Cardiac septum (tissue), 1 donor: ENCODE measurements around the gene BTBD1. TPM values are rescaled to one million over a fixed set of nuclear protein-coding genes. Genes with fewer than 3 reads are reported as not detected.
"Not testable (repeated sequence)": the region's sequence is repeated elsewhere in the genome, so short reads cannot be mapped to it uniquely, and the experiment has no call there.

Experiments used
- DNase-seq: peaks from one replicate; pipeline ENCODE4 v3.0.0-alpha.2; 2020; ENCODE audit warnings: low spot score
- intact Hi-C: fragments of 100-400 bp; cut with DNase I; formaldehyde crosslinking; loops from one replicate; pipeline ENCODE4 v1.14.0; 2022
- total RNA-seq: library from RNA; stranded (reverse); fragmentation: NEBNext Ultra II Directional; extraction: Animal tissue kit (Norgen Biotek cat#: 25700); gene quantifications from one replicate; pipeline ENCODE4 v1.2.1, GENCODE V29; 2021
- donor health status: DM: no; HTN: no; CAD: no.

BTBD1 gene
- total RNA-seq, 1 donor from 2014 or later: 128 TPM

DNA sequence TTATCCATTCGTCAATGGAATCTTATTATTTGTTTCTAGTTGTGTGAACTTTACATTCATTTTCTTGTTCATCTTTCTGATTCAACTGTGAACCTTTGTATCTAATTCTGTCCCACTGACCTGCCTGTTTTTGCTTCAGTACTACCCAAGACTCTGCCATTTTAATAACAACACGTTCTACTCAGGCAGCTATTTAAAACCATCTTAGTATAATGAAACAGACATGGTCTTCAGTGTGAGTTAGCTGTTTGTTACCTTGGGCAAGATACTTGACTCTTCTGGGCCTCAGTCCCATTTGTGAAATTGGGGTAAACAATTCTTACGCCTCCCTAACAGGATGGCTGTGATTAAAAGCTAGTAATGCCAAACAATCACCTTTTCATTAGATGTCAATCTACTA, 1.6 kb downstream of the BTBD1 start:
- intact Hi-C loops: loop anchor here (5.0 kb wide), 2 partner anchors 42 to 258 kb away; partner anchors contain the start of genes FSD2, TM6SF1 and WHAMM
- no peak for DNase-seq

DNA sequence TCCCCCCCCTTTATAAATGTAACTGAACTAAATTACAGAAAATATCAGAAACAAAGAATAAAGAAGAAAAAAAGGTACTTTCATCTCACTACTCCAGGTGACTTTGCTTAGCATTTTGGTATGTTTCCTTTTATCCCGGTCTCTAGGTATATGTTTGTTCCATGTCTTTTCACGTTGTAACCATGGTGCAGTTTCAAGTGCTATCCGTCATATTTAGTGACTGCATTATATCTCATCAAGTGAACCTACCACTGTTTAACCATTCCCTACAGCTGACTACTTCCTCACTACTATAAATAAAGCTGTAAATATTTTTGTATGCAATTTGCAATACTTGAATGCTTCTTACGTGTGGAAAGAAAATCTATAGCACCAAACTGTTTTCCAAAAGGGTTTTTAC, 2.2 kb downstream of the BTBD1 start:
- intact Hi-C loops: loop anchor here (5.0 kb wide), 2 partner anchors 42 to 258 kb away; partner anchors contain the start of genes FSD2, TM6SF1 and WHAMM
- DNase-seq: no peak

DNA sequence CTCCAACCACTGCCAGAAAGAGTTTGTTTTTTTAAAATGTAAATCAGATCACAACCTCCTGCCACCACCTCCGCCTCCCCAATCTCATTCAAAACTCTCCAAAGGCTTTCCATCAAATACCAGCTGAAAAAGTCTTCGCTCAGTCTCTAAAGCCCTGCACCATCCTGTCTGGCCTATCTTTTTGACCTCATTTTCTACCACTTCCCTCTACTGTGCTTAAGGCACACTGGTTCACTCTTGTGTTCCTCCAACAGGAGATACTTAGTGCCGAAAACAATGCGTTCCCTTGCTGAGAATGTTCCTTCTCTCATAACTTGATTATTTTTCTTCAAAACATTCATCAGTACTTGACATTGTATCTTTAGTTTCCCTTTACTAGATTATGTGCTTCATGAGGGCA, 3.5 kb downstream of the BTBD1 start:
- DNase-seq: no peak

DNA sequence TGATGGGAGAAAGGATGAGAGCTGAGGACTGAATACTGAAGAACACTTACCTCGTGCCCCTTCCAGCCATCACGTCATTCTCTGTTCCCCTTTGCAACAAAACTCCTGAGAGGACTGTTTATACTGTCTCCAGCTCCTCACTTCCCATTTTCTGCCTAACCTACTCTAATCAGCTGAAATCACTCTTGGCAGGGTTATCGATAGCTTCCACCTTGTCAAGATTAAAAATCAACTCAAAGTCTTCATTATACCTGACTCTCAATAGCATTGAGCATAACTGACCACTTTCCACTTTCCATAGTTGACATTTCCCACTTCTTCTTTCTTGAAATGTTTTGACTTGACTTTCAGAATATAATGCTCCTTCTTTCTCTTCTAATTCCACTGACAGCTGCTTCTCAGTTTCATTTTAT, 4.3 kb downstream of the BTBD1 start:
- intact Hi-C loops: no loop called here
- DNase-seq: no peak

More for the DNA sequence above, 3.5 kb downstream of the BTBD1 start:
- intact Hi-C loops: no loop called here

DNA sequence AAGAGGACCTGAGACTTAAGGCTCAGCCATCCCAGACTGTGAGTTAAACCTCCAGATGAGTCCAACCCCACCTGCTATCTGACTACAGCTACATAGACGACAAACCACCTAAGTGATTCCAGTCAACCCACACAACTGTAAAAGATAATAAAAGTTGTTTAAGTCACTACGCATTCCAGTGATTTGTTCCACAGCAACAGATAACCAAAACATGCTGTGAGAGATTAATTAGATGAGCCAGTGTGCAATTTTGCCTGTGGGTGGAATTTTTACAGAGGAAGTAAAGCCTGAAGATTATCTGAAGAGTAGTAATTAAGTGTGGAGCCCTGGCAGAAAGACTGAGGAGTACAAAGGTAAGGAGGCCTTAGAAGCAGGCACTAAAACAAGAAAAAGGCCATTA, 5.4 kb downstream of the BTBD1 start:
- intact Hi-C loops: no loop called here
- no peak for DNase-seq

DNA sequence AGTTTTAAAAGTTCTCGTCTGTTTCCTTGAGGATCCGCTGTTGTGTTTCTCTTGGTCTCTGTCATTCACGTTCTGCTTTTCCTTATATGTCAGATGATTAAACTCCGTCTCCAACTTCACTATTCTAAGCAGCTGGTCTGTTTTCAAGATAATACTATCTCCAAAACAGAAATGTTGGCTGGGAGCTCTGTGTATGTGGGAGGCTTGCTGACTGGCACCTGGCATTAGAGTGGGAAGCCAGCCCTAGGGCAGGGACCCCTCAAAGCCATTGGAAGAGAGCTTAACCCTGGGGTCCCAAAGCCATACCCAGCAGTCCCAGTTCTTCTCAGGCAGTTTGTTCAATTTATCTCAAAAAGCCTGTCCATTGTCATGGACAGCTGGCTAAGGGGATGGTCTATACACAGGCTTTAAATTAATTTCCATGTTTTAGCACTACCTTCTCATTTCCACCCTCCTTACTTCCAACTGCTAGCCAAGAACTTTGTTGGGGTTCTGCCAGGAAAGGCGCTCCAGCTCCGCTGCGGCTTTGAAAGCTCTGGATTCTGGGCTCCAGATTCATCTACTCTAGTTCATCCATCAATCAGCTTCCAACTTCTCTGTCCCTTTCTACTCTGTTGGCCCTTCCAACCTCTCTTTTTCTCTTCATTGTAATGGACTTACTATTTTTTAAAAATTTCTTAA, 9.2 kb downstream of the BTBD1 start:
- intact Hi-C loops: no loop called here
- DNase-seq: no peak

DNA sequence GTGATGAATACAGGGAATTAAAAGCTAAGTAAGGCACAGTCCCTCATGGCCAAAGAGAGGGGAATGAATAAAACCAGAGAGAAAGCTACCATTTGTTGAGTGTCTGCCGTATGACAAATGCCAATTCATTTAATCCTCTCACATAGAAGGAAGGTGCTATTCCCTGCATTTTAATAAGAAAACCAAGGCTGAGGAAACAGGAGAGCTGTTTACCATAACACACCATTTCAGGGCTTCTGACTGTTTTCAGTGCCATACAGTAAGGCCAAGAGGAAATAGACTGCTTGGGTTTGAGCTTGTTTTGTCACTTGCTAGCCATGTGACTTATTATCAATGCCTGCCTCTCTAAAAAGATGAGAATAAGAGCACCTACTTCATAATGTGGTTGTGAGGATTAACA, 10.1 kb downstream of the BTBD1 start:
- intact Hi-C loops: no loop called here
- DNase-seq: no peak

DNA sequence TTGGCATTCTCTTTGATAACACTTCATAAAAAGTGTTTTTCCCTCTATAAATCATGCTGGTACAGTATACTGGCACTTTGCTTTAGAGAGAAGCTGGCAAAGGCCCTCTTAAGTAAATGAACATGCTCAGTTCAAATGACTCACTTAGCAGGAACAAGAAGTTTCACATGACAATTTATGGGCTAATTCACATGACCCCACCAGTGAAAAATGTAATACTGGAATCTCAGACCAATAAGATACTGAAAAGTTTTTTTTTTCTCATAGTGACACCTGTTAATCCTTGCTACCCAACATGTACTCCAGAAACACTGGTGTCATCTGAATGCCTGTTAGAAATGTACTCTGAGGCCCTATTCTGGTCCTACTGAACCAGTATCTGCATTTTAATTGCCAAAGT, 13.9 kb downstream of the BTBD1 start:
- intact Hi-C loops: no loop called here
- no peak for DNase-seq

DNA sequence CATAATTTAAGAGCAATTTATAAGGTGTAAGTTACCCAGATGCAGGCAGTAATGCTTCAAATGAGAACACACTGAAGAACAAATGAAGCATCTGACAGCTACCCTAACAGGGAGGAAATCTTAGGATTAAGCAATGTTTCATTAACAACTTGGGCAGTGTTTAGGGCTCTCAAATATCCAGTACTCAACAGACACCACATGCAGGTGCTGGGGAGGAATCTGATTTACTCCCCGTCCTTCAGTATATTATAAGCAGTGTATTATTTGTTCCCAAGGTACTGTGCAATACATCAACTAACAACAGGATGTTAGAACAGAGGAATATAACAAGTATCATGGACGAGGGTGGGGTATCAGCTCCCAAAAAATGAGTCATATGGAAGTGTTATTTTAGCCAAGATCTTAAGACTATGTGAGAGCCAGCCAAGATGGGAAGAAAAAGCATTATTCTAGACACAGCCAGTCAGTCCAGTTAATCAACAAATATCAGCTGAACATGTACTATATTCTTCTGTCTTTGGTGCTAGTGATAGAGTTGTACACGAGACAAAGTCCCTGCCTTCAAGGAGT, 20.4 kb downstream of the BTBD1 start:
- intact Hi-C loops: no loop called here

DNA sequence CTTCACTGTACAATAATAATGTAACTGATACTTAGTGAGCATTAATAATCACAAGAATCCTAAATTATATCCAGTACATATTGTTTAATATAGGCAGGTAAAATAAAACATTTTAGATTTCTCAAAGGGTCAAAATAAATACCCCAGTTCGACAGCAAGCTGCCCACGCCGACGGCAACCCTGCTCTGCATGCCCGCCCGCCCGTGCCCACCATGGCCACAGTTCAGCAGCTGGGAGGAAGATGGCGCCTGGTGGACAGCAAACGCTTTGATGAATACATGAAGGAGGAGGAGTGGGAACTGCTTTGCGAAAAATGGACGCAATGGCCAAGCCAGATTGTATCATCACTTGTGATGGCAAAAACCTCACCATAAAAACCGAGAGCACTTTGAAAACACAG, 22.9 kb downstream of the BTBD1 start:
- no peak for DNase-seq
- intact Hi-C loops: no loop called here

More for the DNA sequence above, 20.4 kb downstream of the BTBD1 start:
- DNase-seq: no peak

DNA sequence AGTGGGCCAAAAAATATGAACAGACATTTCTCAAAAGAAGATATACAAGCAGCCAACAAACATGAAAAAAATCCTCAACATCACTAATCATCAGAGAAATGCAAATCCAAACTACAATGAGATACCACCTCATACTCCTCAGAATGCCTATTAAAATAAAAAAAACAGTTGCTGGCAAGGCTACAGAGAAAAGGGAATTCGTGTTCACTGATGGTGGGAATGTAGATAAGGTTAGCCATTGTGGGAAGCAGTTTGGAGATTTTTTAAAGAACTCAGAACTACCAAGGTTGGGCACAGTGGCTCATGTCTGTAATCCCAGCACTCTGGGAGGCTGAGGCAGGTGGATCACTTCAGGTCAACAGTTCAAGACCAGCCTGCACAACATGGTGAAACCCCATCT, 27.8 kb downstream of the BTBD1 start:
- intact Hi-C loops: no loop called here
- no peak for DNase-seq

DNA sequence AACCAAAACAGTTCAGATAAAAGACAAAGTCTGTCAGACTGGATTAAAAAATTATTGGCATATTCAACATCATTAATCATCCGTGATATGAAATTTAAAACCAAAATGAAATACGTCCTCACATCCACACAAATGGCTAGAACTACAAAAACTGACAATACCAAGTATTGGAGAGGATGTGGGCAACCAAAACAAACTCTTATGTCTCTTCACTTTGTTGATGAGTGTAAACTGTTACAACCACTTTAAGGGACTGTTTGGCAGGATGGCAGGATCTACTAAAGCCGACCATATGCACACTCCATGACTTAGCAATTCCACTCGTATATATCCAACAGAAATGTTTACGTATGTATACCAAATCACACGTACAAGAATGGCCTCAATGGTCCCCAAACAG, 30.8 kb downstream of the BTBD1 start:
- no peak for DNase-seq
- intact Hi-C loops: no loop called here

DNA sequence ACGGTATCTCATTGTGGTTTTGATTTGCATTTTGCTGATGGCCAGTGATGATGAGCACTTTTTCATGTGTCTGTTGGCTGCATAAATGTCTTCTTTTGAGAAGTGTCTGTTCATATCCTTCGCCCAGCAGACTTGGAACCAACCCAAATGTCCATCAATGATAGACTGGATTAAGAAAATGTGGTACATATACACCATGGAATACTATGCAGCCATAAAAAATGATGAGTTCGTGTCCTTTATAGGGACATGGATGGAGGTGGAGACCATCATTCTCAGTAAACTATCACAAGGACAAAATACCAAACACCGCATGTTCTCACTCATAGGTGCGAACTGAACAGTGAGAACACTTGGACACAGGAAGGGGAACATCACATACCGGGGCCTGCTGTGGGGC, 35.8 kb downstream of the BTBD1 start:
- DNase-seq, intact Hi-C loops: not testable (repeated sequence)

DNA sequence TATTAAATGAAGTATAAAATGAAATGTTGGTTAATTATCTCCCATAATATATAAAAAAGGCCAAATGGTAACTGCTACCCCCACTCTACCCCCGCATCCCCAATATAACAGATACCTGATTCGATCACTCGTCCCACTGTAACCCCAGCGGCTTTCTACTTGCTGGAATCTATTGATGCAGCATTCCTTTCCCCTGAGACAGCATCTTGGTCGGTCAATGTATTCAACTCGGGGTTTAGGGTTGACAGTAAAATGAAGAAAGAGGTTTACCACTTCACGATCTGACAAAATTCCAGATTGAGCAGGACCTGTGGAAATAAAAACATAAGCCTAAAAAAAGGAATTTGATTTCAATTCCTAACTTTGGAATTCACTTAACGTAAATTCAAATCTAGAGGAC, 37.0 kb downstream of the BTBD1 start:
- DNase-seq: no peak
- intact Hi-C loops: no loop called here

DNA sequence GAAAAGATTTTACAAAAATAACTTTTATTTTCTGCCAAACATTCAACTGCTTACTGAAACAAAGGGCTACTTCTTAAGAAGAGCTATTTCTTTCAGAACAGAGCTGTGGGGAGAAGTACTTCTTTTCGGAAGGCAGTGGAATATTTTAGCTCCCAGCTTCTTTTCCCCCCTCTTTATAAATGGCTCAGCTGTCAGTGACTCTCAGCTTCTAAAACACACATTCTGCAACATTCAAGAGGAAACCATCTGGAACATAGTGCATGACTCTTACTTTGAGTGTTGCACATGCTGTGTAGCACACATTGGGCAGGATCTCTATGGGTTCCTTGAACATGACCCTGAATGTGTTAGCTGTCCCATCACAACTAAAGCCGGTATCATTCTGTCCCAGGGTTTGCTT, 48.6 kb downstream of the BTBD1 start:
- DNase-seq: no peak
- intact Hi-C loops: loop anchor here (10.0 kb wide), 1 partner anchor 64 kb away; the partner anchor contains the start of gene HOMER2

DNA sequence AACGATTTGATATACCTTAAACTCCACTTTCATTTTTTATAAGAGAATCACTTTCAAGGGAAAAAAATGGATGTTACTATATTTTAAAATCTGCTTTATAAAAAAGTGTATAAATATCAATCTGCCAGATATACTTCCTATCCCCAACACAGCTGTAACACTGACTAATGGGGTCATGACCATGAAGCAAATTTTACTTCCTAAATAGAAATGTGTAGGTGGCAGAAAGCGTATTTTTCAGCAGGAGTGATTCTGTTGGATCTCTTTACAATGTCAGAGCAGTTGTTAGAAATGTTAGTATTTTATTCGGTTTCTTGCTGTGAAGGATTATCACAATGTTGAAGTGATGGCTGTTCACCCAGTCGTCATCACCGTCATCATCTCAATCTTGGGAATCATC, 50.1 kb downstream of the BTBD1 start:
- intact Hi-C loops: loop anchor here (10.0 kb wide), 1 partner anchor 62 kb away; the partner anchor contains the start of gene HOMER2
- DNase-seq: no peak

DNA sequence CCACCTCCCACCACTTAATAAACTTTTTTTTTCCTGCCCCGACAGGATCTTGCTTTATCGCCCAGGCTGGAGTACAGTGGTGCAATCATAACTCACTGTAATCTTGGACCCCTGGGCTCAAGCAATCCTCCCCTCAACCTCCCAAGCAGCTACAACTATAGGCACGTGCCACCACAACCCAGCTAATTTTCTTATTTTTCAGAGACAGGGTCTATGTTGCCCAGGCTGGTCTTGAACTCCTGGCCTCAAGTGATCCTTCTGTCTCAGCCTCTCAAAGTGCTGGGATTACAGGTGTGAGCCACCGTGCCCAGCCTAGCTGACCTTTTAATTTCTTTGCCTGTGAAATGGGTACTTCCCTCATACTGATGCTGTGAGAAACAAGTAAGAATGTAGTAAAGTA, 51.7 kb downstream of the BTBD1 start:
- intact Hi-C loops: loop anchor here (10.0 kb wide), 1 partner anchor 61 kb away; the partner anchor contains the start of gene HOMER2
- no peak for DNase-seq

DNA sequence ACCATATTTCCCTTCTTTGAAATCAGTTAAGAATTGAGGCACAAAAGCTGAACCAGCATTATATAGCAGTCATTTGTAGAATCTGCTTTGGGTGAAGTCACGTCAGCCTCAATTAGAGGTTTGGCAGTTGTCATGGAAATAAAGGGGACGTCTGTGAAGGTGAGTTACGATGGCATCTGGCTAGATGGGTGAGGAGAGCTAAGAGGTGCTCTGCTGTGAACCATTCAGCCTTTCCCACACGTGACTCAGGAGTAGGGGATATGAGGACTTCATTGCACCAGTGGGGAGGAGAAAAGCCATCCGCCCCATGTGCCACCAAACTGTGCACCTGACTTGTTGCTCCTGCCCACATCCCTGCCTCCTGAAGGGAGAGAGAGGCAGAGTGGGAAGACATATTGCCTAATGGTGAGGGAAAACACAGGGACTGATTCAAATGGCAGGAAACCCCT, 52.8 kb downstream of the BTBD1 start:
- no peak for DNase-seq
- intact Hi-C loops: loop anchor here (5.0 to 10.0 kb wide), 2 partner anchors 59 to 98 kb away; partner anchors contain the start of gene HOMER2

DNA sequence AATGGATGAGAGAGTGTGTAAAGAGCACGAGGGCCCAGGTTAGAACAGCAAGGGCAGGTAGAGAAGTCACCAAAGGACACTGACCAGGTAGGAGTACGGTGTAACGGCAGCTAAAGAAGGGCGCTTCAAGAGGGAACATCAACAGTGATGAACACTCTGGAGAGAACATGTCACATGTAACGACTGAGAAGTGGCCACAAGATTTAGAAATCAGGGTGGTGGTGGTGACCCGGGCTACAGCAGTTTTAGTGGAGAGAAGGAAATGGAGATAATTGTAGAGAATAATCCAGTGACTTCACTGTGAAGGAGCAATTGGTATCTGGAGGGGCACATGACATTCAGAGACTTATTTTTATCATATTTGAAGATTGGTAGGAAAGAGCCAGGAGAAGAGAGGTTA, 54.4 kb downstream of the BTBD1 start:
- intact Hi-C loops: loop anchor here (5.0 to 10.0 kb wide), 2 partner anchors 58 to 100 kb away; partner anchors contain the start of gene HOMER2

DNA sequence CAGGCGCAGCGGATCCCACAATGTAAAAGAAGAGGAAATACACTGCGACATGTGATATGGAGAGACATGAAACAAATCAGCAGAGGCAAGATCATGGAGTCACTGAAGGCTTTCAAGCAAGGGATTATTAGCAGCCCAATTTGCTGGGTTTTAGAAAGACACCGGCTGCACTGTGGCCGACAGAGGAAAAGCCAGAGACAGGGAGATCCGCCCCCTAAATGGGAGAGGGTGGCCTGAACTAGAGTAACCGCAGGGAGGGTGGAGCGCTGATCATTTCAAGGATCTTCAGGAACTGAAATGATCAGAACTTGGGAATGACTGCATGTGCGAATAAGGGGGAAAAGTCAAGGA, 55.0 kb downstream of the BTBD1 start:
- DNase-seq: no peak
- intact Hi-C loops: loop anchor here (5.0 to 10.0 kb wide), 2 partner anchors 57 to 100 kb away; partner anchors contain the start of gene HOMER2

More for the DNA sequence above, 54.4 kb downstream of the BTBD1 start:
- DNase-seq: no peak
